GM20000 (cell line): ENCODE data around the gene OMG.
A peak's percentile ranks its signal among the peaks of the same experiment; 100 is the strongest.

Source experiments
- DNase-seq: peaks from one replicate; pipeline ENCODE4 v3.0.0; 2012; ENCODE audit warnings: low spot score
- CTCF ChIP-seq: IDR thresholded peaks from 2 replicates; pipeline ENCODE4 v1.5.1; 2012; ENCODE audit warnings: mild to moderate bottlenecking, control low read depth; ENCODE audit errors: extremely low read depth, missing control alignments

Gene OMG

DNA sequence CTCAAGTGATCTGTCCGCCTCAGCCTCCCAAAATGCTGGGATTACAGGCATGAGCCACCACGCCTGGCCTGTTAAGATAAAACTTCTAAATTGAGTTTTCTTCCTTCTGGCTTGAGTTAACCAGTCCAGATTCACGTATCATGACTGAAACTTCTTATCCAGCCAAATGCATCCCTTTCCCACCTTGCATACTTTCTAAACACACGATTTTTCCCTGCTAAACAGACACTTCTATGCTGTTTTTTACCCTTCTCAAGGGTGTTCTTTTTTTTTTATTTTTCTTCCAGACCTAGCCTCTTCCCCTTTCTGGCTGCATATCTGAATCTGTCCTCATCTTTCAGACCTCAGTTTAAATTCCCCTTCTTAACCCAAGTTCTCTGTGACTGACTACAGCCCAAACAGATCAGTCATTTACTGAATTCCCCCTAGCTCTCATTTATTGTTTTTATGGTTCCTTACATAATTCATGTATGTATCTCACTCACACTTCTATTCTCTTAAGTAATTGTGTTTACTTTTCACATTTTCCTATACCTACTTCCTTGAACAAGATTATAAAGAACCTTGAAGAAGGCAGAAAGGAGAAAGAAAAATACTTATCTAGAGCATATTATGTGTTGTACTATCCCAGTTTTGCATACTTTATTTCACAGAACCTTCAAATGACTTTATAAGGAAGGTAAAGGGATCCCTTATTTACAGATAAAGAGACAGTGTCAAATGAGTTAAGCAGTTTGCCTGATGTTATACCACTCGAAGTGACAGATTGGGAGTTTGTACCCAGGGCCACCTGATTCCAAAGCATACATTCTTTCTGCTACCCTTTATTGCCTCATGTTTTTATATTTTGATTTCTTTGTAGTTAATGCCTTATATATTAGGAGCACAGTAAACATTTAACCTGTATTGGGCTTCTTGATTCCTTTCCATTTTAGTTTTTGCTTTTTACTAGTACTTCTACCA lies 11.6 kb upstream of the OMG start:
- no peak for TF ChIP-seq CTCF
- DNase-seq: peak; percentile 26

GRCh38 chr17:31307640-31308039 lies 10.6 kb upstream of the OMG start:
- no peak for DNase-seq
- TF ChIP-seq CTCF: no peak

DNA sequence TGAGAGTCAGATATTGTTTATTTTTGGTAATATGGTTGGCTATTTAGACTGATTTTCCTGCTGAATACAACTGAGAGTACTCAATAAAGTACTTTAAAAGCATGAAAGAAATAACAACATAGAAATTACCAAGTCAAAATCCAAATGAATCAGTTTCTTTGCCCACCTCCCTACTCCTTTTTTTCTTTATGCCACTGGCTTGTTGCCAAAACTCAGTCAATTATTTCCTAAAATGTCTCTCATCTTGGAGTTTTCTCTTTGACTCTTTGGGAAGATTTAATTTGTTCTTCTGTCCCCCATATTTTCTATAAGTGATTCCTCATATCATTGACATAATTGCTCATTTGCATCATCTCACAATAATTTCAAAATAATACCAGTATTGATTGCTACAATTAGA lies 2.6 kb upstream of the OMG start:
- TF ChIP-seq CTCF: no peak
- DNase-seq: no peak

- DNase-seq: no peak
These were observed 897 bp downstream of the OMG start for GRCh38 chr17:31296142-31296541.

GRCh38 chr17:31295489-31295871 lies 1.6 kb downstream of the OMG start:
- DNase-seq: no peak
- TF ChIP-seq CTCF: no peak

More at GRCh38 chr17:31296142-31296541, 897 bp downstream of the OMG start:
- TF ChIP-seq CTCF: no peak

DNA sequence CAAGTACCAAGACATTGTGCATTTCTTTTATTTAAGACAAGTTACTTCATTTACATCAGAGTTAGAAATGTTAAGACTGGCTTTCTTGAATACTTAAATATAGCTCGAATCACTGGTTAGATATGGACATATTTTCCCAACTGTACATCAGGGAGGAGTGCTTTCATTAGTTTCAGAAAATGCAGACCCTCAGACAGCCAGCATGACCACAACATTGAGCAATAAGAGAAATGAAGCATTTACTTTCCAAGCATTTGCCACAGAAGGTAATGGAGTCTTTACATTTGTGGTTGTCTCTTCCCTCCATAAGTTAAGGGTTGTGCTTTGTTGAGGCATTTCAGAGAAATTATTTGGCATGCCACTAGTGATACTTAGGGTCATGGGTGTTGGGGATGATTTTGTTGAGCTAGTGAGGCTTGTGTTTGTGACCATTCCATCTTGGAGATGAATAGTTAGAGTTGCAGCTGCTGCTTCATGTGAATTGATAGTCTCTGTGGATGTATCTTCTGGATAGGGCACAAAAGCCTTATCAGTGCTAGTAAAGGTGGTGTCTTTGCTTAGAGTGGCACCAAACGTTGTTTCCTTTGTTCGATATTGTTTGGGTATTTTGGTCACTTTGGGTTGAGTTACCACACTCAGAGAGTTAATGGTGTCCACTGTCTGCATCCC lies 2.1 kb downstream of the OMG start:
- TF ChIP-seq CTCF: no peak
- no peak for DNase-seq

DNA sequence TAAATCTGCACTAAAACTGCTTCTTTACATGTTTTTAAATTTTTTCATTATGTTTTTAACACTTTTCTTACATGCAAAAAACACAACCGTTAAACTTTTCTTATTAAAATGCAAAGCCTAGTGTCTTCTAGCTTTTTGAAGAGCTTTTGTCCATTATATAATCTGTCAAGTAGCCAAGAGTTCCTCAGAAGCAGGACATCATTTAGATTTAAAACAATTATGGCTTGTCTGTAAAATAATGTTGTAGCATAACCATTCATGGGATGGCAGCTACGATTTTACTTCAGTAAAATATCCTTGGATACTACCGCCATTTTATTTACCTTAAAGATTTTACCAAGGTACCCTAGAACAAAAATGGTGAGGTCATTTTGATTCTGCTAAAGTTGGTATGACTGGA lies 2.8 kb downstream of the OMG start:
- DNase-seq: no peak
- no peak for TF ChIP-seq CTCF
